Measurements from ENCODE around the gene GLS. TPM values are rescaled to one million over a fixed set of nuclear protein-coding genes. Genes with fewer than 3 reads are reported as not detected.

The GLS gene
- 167 to 286 TPM (median 190 TPM) in 5 replicates for total RNA-seq (2022; extraction: Qiagen RNA extraction; ENCODE audit: low read depth)

DNA sequence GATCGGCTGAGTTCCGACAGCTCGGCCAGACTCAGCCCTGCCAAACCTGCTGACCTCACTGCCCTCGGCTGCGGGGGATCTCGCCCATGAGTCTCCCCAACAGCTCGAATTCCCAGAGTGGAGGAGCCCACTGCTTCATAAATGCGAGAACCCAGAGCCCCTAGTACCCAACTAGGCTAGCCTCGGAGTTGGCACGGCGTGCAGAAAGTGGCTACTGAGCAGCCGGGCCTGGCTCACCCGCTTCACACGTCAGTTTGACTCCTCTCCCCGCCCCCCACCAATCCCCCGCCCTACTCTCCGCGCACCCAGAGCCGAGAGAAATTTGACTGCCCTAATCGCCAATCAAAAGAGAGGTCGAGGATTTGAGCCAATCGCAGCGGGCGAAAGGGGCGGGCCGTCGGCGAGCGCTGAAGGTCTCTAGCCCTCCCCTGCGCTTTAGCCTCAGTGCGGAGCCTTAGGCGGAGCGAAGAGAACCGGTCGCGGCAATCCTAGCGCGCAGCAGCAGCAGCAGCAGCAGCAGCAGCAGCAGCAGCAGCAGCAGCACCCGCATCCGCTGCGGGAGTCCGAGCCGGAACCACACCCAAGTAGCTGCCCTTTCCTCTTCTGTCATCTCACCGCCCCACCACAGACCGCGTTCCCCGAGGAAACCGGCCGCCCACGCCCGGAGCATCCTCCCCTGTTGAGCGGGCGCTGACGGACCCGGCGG lies at the start of gene GLS:
GLS (plus strand) TSS at position 444 of the 706 bp plus-strand sequence. CDS start 264 bp downstream, outside the sequence.

DNA sequence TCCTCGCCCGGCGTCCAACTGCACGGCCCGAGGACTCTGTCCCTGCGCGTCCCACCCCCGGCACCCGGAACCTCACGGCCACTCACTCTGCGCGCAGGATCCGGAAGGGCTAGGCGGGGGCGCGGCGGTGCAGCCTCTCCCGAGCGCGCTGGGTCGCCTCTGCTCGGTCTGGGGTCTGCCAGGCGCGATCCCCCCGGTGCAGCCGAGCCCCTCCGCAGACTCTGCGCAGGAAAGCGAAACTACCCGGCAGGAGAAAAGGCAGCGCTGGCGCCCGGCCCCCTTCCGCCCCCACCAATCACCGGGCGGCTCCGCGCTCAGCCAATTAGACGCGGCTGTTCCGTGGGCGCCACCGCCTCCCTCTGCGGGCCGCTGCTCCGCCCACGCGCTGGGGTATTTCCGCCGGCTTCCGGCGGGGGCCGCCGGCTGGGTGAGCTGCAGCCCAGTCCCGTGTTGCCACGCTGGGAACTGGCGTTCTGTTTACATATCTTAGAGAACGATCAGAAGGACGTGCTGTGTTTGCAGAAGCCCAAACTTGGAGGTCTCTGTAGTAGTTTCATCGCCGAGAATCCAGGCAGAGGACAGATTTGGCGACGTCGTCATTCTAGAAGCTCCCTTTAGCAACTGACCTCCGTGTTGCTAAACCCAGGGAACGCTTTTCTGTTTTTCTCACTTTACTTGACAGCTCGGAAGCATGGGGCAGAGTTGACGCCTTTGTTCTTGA lies 133.5 kb downstream of the GLS start, which contains the start of gene STAT1:
STAT1 (minus strand) TSS at position 240 of the 721 bp plus-strand sequence. CDS start 4,168 bp downstream, outside the sequence.

Other genes starting within 250 kb of the GLS start
- 25.6 to 43.7 TPM (median 36.7 TPM) in 5 replicates for gene NAB1, start 231.7 kb upstream of the GLS start, total RNA-seq (2022; extraction: Qiagen RNA extraction; ENCODE audit: low read depth)
- 54.1 to 67.8 TPM (median 65.1 TPM) in 5 replicates for gene STAT1, start 133.3 kb downstream of the GLS start, total RNA-seq (2022; extraction: Qiagen RNA extraction; ENCODE audit: low read depth)

All from A549 treated with RU486 at 1 μM for 4 hours (cell line).